B cell (primary cell): ENCODE measurements around the gene TOP3B. TPM values are rescaled to one million over a fixed set of nuclear protein-coding genes. Genes with fewer than 3 reads are reported as not detected.

Source experiments
- ATAC-seq: fragments of 200-7000 bp; cut with Tn5 transposase; one replicate; pipeline ENCODE4 v1.10.0; 2021; ENCODE audit warnings: low read depth, mild to moderate bottlenecking, moderate number of reproducible peaks, moderate library complexity
- CTCF ChIA-PET: fragments of 350-600 bp; sonication (Branson Sonifier 250); formaldehyde crosslinking; loops from one replicate; lab custom pipeline; 2021; ENCODE audit warnings: antibody characterized with exemption, inconsistent platforms; lab: Charles Lee
- POLR2A ChIA-PET: fragments of 350-600 bp; sonication (Branson Sonifier 250); formaldehyde crosslinking; loops from one replicate; lab custom pipeline; 2021; ENCODE audit warnings: antibody characterized with exemption; lab: Charles Lee
- DNase-seq: peaks from one replicate; pipeline ENCODE4 v3.0.0; 2013
- H2AFZ ChIP-seq: 2 replicates; pipeline ENCODE4 v1.6.1; 2012; ENCODE audit warnings: mild to moderate bottlenecking, low read depth, low read length; ENCODE audit not compliant: insufficient read depth, poor library complexity, severe bottlenecking
- H3K27ac ChIP-seq, 2 donors: 1 replicate in 1 of 2; 2 replicates in 1 of 2; pipeline ENCODE4 v1.5.1; 2012 to 2013; ENCODE audit warnings: low read length in 2 of 2, mild to moderate bottlenecking in 2 of 2, moderate library complexity in 1 of 2
- H3K27me3 ChIP-seq, 4 experiments: fragments of 200-600 bp in 1 of 4; sonication (generic) in 1 of 4; replicated peaks in 1 of 4; 1 replicate in 2 of 4; 2 replicates in 2 of 4; pipeline versions ENCODE4 v1.6.1 to v1.7.0; 2013 to 2016; ENCODE audit warnings: low read length in 3 of 4, mild to moderate bottlenecking in 2 of 4, mixed read lengths in 1 of 4, moderate library complexity in 1 of 4; ENCODE audit not compliant: insufficient read depth in 4 of 4, control insufficient read depth in 3 of 4; ENCODE audit errors: control extremely low read depth in 1 of 4
- H3K36me3 ChIP-seq, 2 experiments: replicated peaks in 1 of 2; 1 replicate in 1 of 2; 2 replicates in 1 of 2; pipeline versions ENCODE4 v1.6.1 to v1.7.1; 2013; ENCODE audit warnings: low read length in 1 of 2; ENCODE audit not compliant: insufficient read depth in 2 of 2, control insufficient read depth in 1 of 2; ENCODE audit errors: control extremely low read depth in 1 of 2, extremely low read depth in 1 of 2
- H3K4me1 ChIP-seq, 2 donors: fragments of 200-600 bp in 1 of 2; sonication (generic) in 1 of 2; 1 replicate in 1 of 2; 2 replicates in 1 of 2; pipeline versions ENCODE4 v1.5.1 to v1.6.1; 2013 to 2017; ENCODE audit warnings: low read length in 2 of 2; ENCODE audit not compliant: control insufficient read depth in 2 of 2, insufficient read depth in 2 of 2
- H3K4me2 ChIP-seq: replicated peaks from 2 replicates; pipeline ENCODE3; 2012; ENCODE audit warnings: mild to moderate bottlenecking, low read depth, low read length; ENCODE audit not compliant: poor library complexity, severe bottlenecking
- H3K4me3 ChIP-seq, 5 experiments: fragments of 200-600 bp in 1 of 5; sonication (generic) in 1 of 5; 1 replicate in 3 of 5; 2 replicates in 2 of 5; pipeline versions ENCODE4 v1.5.1 to v1.7.0; 2011 to 2016; ENCODE audit warnings: low read length in 4 of 5, mild to moderate bottlenecking in 4 of 5, low read depth in 2 of 5, control low read depth in 1 of 5, moderate library complexity in 1 of 5; ENCODE audit not compliant: insufficient read depth in 1 of 5; ENCODE audit errors: control extremely low read depth in 1 of 5, extremely low read depth in 1 of 5
- H3K79me2 ChIP-seq: fragments of 200-600 bp; sonication (generic); one replicate; pipeline ENCODE4 v1.6.0; 2016; ENCODE audit warnings: low read length; ENCODE audit not compliant: control insufficient read depth, insufficient read depth
- H3K9ac ChIP-seq: fragments of 200-600 bp; sonication (generic); 2 replicates; pipeline ENCODE4 v1.6.1; 2017; ENCODE audit warnings: mild to moderate bottlenecking, low read length, moderate library complexity
- H3K9me3 ChIP-seq, 3 donors: one replicate each; pipeline versions ENCODE4 v1.6.1 to v1.7.1; 2013; ENCODE audit warnings: low read length in 2 of 3; ENCODE audit not compliant: control insufficient read depth in 2 of 3, insufficient read depth in 1 of 3; ENCODE audit errors: control extremely low read depth in 1 of 3
- H4K20me1 ChIP-seq: 2 replicates; pipeline ENCODE4 v1.6.0; 2012; ENCODE audit warnings: mild to moderate bottlenecking, low read length; ENCODE audit not compliant: insufficient read depth, control insufficient read depth, poor library complexity, severe bottlenecking
- H3K27ac Mint-ChIP-seq: one replicate; pipeline ENCODE4 v1.8.0; 2021; ENCODE audit warnings: mixed read lengths
- H3K27me3 Mint-ChIP-seq: one replicate; pipeline ENCODE4 v1.8.0; 2021; ENCODE audit warnings: mixed read lengths
- H3K4me1 Mint-ChIP-seq: one replicate; pipeline ENCODE4 v1.8.0; 2021; ENCODE audit warnings: mixed read lengths
- H3K4me3 Mint-ChIP-seq: one replicate; pipeline ENCODE4 v1.8.0; 2021; ENCODE audit warnings: mixed read lengths
- H3K9me3 Mint-ChIP-seq: one replicate; pipeline ENCODE4 v1.8.0; 2022; ENCODE audit warnings: mixed read lengths; ENCODE audit not compliant: insufficient read depth
- CTCF ChIP-seq: fragments of 200-600 bp; IDR thresholded peaks from one replicate; pipeline ENCODE4 v1.8.0; 2022; ENCODE audit warnings: antibody characterized with exemption, mild to moderate bottlenecking
- EZH2 ChIP-seq: IDR thresholded peaks from 2 replicates; pipeline ENCODE4 v1.6.1; 2012; ENCODE audit warnings: borderline replicate concordance, low read depth, mild to moderate bottlenecking, moderate library complexity, low read length; ENCODE audit not compliant: insufficient read depth, poor library complexity, severe bottlenecking
- WGBS: methylation state at CpG from one replicate; pipeline ENCODE4 v1.1.5; 2013; ENCODE audit warnings: missing lambda C conversion rate; ENCODE audit not compliant: insufficient coverage; 5-methylcytosine and 5-hydroxymethylcytosine counted together
- intact Hi-C: fragments of 100-400 bp; cut with micrococcal nuclease; formaldehyde crosslinking; loops from one replicate; pipeline ENCODE4 v1.10.0; 2022
- polyA plus RNA-seq: library from polyadenylated mRNA; depleted of rRNA; stranded (reverse); fragments of >200 nt; gene quantifications from 2 replicates; pipeline ENCODE4 v1.2.3, GENCODE V29; 2012
- total RNA-seq, 2 donors: library from RNA; stranded (reverse); fragments of 120-200 nt in 1 of 2; gene quantifications; 1 replicate in 1 of 2; 2 replicates in 1 of 2; pipeline versions ENCODE4 v1.2.3 to v1.2.4, GENCODE V29; 2013 to 2022

The TOP3B gene
- total and polyA plus RNA-seq, 2 donors (not counting 1 experiment from before 2014, with no cell fraction given) = 77.1 to 105 TPM

GRCh38 chr22:21968452-21969129, 14.0 kb downstream of the TOP3B start:
- no peak overlapping the region for H3K4me3 Mint-ChIP-seq
- Histone ChIP-seq H3K4me1 (no peaks in the 10 kb centered on the region), H3K27me3 (no peaks in the 10 kb centered on the region), H3K4me3 (no peak overlapping the region), H3K9me3 (no peaks in the 10 kb centered on the region), H4K20me1 (no peaks in the 10 kb centered on the region), H3K27ac (no peak overlapping the region), H3K36me3 (peaks cover 0 to 90% of the 10 kb centered on the region in 2 experiments), H3K4me2 (no peak overlapping the region), H2AFZ (no peak overlapping the region), H3K9ac (no peak overlapping the region), H3K79me2 (peaks cover 7% of the 10 kb centered on the region)
- WGBS = 100% methylated on average over 1 of the region's 5 CpGs
- no peak for ATAC-seq
- no peaks in the 10 kb centered on the region for H3K27me3 Mint-ChIP-seq
- CTCF ChIA-PET = interaction anchor here (1.0 to 1.4 kb wide), 2 partner anchors 16 to 31 kb away, joined by 3 read pairs; partner anchors contain the start of gene PPM1F
- TF ChIP-seq CTCF (no peak), EZH2 (no peak)
- H3K9me3 Mint-ChIP-seq = no peaks in the 10 kb centered on the region
- H3K4me1 Mint-ChIP-seq = peaks cover 4% of the 10 kb centered on the region
- intact Hi-C loops = no loop called here
- DNase-seq = no peak
- H3K27ac Mint-ChIP-seq = no peak overlapping the region
- POLR2A ChIA-PET = no interaction called here

GRCh38 chr22:21967693-21968271, 14.8 kb downstream of the TOP3B start:
- intact Hi-C loops = no loop called here
- ChIA-PET CTCF (interaction anchor here (0.8 to 1.0 kb wide), 2 partner anchors 11 to 30 kb away, joined by 3 read pairs; no protein-coding TSS in a partner anchor), POLR2A (interaction anchor here (0.5 kb wide), 1 partner anchor 910 kb away, joined by 4 read pairs; no protein-coding TSS in a partner anchor)
- Mint-ChIP-seq H3K9me3 (no peaks in the 10 kb centered on the region), H3K4me1 (peaks cover 4% of the 10 kb centered on the region), H3K27me3 (no peaks in the 10 kb centered on the region), H3K4me3 (no peak overlapping the region), H3K27ac (no peak overlapping the region)
- Histone ChIP-seq H3K4me3 (no peak overlapping the region), H2AFZ (no peak overlapping the region), H3K27ac (no peak overlapping the region), H3K27me3 (no peaks in the 10 kb centered on the region), H3K79me2 (peaks cover 7% of the 10 kb centered on the region), H3K9ac (no peak overlapping the region), H4K20me1 (no peaks in the 10 kb centered on the region), H3K4me1 (no peaks in the 10 kb centered on the region), H3K9me3 (no peaks in the 10 kb centered on the region), H3K36me3 (peaks cover 0 to 87% of the 10 kb centered on the region in 2 experiments), H3K4me2 (no peak overlapping the region)
- ATAC-seq (no peak), DNase-seq (no peak)
- TF ChIP-seq EZH2 = no peak
- TF ChIP-seq CTCF = no peak
- WGBS = 98% methylated on average over 7 of the region's 7 CpGs
